NCI-H2227 (cell line): ENCODE results near the gene MOBP.

Experiments
- DNase-seq: peaks from one replicate; lab custom pipeline; 2025; ENCODE audit not compliant: unreplicated experiment; lab: John Stamatoyannopoulos, UW

The MOBP gene

GRCh38 chr3:39494781-39495180 is 27.3 kb downstream of the MOBP start:
- no peak for DNase-seq

DNA sequence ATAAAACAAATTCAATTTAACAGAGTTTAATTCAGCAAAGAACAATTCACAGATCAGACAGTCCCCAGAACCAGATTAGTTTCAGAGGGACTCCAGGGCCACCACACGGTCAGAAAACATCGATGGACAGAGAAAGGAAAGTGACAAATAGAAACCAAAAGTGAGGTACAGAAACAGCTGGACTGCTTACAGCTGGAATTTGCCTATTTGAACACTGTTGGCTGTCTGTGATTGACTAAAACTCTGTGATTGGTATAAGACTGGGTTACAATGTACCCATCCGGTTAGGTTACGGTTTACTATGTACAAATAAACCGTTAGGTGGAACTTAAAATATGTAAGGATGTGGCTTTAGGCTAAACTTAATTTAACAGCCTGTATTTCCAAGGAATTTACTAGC is 30.3 kb downstream of the MOBP start:
- no peak for DNase-seq

- no peak for DNase-seq
These were observed 32.3 kb downstream of the MOBP start for GRCh38 chr3:39499651-39500273.

DNA sequence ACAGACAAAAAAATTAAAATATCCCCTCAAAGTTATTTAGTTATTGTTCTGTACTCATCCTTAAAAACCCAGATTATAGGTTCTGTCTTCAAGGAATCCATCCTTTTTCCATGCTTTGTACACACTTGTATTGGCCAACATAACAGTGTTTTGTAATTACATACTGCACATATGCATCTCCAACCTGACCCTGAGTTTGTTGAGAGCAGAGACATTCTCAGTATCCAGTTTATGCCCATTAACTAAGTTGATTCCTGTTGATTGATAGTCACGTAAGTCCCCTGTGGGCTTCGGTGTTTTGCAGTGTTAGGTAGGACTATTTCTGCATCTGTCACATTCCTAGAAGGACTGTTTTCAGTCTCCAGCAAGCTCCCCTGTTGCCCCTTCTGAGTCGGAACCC is 33.6 kb downstream of the MOBP start:
- DNase-seq, result no peak

GRCh38 chr3:39501968-39502837 is 34.7 kb downstream of the MOBP start:
- DNase-seq, result no peak

DNA sequence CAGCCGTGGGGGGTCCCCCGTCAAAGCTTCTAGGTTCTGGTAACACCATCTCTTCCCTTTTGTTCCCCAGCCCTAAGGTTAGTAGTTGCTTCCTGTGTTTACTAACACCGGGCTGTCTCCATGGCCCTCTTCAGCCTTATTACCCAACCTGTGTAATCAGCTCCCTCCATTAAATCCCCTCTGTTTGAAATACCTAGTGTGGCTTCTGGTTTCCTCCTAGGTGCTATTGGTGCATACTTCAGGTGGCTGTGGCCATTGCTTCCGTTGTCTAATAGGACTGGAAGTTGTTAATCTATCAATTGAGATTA is 35.3 kb downstream of the MOBP start:
- DNase-seq, result no peak

DNA sequence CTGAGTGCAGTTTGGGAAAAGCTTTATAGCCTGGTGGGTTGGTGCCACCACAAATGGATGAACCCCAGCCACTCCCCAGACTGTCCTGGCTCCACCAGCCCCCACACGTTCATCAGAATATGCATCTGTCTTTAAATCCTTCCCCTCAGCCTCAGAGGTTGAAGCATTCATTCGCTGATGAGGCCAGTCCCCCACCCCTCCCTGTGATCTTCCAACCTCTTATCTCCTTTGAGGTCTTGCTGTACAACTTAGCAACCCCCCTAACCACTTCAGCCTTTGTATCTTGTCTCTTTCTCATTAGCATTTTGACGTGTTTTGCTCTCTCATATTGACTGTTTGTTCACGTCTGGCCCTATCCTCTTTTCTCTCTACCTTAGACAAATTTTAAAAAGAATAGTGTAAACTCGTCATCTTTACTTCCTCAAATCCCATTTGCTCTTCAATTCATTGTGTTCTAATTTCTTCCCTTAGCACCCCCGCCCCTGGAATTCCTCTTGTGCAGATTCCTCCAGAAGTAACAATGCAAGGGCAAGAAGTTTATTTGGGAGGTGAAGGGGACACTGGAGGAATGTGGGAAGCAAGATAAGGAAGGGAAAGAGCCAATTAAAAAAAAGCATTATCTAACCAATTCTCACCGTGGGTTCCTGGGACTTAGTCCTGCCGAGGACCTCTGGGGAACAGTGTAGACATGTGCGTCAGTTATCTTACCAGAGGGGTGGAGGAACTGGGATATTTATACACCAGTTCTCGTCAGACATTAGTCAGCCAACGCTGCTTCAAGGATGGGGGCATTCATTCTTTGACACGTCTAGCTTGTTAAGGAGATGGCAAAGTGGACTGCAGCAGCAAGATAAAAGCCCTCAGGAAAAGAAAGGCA is 38.6 kb downstream of the MOBP start:
- no peak for DNase-seq

DNA sequence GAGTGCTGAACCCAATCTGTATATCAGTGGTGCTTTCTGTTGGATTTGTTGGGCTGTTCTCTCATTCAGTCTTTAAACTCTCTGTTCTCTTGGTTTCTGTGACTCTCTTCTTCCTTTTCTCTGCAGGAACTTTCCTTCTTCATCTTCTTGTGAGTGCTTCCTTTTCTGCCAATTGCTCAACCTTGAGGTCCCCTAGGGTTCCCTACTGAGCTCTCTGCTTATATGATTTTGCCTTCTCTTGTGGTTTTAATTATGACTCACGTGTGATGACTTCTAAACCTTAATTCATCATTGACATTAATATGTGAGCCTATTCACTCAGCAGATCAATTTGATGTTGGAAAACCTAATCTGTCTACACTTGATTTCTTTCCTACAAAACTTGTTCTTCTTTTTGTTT is 39.4 kb downstream of the MOBP start:
- no peak for DNase-seq

GRCh38 chr3:39513791-39514369 is 46.4 kb downstream of the MOBP start:
- DNase-seq, result no peak

DNA sequence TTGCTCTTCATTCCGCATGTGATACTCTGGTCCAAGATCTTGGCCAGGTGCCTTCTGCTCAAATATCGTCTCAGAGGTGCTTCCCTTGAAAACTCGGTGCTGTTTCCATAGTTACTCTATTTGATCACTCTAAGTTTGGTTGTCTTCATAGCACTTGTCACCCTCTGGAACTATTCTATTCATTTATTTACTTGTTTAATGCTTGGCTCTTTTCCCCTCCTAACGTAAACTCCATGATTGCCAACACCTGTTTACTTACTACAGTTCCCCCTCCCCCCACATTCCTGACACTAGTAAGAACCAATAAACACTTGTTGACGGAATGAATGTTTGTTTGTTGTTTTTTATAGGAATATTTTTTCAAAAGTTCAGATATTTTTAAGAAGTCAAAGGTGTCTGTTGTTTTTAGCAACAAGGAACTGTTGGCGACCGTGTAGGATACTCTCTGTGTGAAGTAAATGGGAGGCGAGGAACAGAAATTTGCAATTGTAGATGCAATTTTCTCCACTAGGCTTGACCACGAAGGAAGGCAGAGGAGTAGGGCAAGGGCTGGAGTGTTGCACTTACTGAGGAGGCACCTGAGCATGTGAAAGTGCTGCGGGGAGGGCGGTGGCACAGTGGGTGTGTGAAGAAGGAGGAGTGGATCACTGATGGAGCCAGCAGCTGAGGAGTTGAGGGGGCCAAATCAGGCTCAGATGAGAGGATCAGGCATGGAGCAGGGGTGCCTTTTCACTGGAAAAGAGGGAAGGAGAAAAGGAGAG is 48.4 kb downstream of the MOBP start:
- DNase-seq, result no peak

DNA sequence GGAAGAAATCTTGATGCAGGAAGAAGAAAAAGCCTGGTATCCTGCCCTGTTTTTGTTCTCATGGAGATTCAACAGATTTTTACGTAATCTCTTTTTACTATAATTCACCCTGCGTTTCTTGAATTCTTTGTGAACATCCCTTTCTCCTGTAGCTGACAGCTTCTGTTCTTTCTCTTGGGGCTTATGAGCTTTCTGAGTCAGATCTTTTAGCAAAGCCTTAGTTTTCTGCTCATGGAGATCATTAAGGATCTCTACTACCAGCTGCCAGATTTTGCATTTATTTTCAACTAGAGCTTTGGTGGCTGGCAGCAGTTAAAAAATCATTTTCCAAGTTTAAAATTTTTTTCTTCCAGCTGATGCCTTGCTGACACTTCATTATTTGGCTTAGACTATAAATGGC is 51.6 kb downstream of the MOBP start:
- DNase-seq, result no peak

GRCh38 chr3:39519554-39520288 is 52.2 kb downstream of the MOBP start:
- no peak for DNase-seq

GRCh38 chr3:39521456-39521855 is 54.0 kb downstream of the MOBP start:
- DNase-seq, result no peak

DNA sequence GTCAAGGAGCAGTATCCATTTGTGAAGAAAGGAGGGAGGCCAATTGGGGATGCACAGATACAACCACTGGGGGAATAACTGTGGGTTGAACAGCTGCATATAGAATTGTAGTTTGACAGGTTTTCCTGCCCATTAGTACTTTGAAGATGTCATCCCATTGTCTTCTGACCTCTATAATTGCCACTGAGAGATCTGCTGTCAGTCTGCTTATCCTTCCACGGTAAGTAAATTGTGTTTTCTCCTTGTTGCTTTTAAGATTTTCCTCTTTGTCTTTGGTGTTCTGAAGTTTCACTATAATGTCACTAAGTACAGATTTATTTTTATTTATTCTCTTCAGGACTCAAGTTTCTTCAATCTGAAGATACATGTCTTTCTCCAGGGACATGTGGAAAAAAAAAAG is 56.6 kb downstream of the MOBP start:
- no peak for DNase-seq

DNA sequence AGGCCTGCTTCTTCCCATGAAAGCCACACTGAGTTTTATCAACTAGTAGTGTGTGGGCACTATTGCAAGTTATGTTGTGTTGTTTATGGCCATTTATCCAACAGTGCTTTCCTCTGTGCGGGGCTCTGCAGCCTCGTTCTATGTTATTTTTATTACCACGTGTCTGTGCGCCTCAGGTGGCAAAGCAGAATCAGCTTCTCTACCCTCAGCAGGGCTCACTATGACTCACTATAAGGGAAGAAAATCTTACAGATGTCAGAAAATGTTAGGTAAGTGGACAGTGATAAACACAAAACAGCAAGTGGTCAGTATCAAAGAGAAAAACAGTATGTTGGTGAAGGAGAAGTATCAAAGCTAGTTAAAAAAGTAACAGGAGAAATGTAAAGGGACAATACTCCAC is 61.4 kb downstream of the MOBP start:
- no peak for DNase-seq

DNA sequence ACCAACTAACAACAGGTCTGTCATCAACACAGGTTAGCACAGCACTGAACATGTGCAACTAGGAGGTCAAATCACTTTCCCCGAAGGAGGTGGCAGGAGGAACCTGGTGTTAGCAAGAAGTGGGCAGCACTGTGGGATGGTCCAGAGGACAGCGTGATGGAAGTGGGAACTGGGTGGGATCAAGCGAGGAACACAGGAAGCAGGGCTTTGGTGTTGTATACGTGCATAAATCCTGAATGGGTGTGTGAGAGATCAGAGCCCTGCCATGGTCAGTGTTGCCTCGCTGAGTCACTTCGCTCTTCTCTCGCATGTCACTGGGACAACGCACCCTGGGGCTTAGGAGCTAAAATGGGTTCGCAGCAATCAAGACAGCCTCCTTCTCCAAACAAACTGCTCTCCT is 62.1 kb downstream of the MOBP start:
- no peak for DNase-seq

DNA sequence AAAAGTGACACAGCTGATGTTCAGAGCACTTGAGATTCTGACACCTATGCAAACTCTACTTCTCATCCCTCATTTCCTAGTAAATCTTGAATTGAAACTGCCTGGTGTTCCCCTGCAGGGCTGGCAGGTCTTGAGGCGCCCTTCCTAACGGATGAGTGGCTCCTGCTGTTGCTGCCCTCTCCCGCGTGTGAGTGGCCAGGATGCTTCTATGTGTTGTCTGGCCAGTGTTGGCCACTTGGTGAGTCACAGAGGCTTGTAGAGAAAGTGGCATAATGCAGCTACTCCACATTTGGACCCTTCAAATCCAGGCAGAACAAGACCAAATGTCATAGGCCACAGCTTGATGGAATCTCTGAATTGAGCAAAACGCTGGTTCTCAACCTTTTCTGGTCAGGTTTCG is 63.6 kb downstream of the MOBP start:
- DNase-seq, result no peak

GRCh38 chr3:39531665-39532064 is 64.2 kb downstream of the MOBP start:
- no peak for DNase-seq

GRCh38 chr3:39532777-39533176 is 65.3 kb downstream of the MOBP start:
- no peak for DNase-seq

- no peak for DNase-seq
These were observed 65.7 kb downstream of the MOBP start for GRCh38 chr3:39533226-39533625.
